CD4-positive, alpha-beta T cell treated with Interleukin-17A for 1 hour (primary cell): ENCODE results near the gene GNPTG.
A peak's percentile ranks its signal among the peaks of the same experiment; 100 is the strongest.

ENCODE experiments used
- DNase-seq: peaks from one replicate; pipeline ENCODE4 v3.0.0-alpha.2; 2020

GNPTG gene

DNA sequence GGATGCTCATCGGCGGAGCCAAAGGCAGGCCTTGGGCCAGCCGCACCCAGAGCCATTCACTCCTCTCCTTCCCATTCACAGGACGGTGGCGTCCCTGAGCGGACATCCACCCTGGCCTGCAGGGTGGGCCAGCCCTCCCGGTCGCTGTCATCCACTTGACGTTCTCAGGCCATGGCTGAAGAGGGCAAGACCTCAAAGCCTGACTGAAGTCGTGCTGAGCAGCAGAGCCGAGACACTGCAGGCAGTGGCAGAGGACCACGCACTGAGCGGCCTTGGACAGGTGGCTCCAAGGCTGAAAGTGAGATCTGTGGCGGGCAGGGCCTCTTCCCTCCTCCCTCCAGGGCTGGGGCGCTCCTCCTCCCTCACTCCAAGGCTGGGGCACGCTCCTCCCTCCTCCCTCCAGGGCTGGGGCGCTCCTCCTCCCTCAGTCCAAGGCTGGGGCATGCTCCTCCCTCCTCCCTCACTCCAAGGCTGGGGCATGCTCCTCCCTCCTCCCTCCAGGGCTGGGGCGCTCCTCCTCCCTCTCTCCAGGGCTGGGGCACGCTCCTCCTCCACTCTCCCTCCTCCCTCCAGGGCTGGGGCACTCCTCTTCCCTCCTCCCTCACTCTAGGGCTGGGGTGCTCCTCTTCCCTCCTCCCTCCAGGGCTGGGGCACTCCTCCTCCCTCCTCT, 24.1 kb downstream of the GNPTG start:
- DNase-seq = no peak

DNA sequence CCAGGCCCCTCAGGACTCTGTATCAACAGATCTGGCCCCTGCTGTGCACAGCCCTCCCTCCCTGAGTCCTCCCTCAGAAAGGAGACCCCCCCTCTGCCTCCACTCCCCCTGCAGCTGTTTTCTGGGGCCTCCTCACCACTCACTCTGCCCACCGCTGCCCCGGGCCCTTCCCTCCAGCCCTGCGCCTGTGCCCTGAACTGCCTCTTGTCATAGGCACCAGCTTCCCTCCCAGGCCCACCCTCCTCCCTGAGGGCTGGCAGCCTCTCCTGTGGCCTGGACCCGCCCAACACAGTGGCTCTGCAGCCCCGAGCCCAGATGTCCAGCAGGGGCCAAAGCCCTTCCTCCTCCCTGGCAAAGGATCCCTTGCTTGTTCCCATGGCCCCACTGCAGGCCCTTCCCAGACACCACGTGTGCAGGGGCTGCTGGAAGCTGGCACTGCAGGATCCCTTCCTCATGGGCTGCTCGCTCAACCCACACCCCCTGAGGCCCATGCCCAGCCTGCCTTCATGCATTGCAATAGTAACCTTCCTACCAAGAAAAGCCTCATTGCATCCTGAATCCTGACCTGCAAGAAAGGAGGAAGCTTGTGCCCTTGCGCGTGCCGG, 25.8 kb downstream of the GNPTG start:
- no peak for DNase-seq

DNA sequence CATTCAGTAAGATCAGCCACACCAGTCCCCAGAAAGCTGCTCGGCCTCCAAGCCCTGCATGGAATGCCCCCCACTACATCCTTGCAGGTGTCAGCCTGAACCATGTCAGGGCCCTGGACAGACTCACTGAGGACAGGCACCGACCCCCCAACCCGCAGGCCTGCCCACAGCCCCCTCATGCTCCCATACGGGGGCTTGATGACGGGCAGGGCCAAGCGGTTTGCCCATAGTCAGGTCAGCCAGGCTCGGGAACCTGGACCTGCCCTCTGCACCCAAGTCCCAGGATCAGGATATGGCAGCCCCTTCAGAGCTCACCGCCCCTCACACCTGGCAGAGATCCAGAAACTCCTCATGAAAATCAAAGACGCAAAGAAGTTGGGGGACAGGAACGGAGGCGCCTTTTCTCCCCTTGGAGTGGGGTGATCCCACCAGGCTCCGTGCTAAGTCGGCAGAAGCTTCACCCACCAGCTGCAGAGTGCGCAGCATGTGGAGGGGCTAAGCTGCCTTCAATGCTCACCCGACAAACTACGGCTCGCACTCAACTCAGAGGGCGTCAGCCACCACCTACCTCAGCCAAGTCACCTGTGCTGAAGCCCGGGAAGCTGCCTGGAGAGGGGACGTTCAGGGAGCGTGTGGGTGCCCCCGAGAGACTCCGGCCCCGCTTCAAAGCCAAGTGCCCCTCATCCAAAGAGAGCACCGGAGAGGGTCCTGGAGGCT, 26.5 kb downstream of the GNPTG start:
- no peak for DNase-seq

DNA sequence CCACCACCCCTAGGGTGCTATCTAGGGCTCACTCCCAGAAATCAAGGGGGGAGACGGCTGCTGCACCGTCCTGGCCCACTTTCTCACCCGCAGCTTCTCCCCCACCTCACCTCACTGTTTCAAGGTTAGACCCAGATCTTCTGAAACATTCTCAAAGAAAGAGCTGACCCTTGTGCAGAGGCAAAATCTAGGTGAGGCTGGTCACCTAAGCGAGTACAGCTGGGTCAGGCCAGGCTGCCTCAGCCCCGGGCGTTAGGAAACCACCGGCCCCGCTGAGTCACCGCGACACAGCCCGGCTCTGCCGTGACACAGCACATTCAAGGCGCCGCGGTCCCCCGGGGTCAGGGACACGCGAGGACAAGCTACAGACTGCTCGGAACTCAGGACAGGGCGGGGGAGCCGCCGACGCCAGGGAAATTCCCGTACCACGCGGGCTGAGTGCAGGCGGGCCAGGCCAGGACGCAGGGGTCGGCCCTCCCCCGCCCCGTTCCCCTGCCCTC, 27.1 kb downstream of the GNPTG start:
- peak; percentile 72 for DNase-seq

DNA sequence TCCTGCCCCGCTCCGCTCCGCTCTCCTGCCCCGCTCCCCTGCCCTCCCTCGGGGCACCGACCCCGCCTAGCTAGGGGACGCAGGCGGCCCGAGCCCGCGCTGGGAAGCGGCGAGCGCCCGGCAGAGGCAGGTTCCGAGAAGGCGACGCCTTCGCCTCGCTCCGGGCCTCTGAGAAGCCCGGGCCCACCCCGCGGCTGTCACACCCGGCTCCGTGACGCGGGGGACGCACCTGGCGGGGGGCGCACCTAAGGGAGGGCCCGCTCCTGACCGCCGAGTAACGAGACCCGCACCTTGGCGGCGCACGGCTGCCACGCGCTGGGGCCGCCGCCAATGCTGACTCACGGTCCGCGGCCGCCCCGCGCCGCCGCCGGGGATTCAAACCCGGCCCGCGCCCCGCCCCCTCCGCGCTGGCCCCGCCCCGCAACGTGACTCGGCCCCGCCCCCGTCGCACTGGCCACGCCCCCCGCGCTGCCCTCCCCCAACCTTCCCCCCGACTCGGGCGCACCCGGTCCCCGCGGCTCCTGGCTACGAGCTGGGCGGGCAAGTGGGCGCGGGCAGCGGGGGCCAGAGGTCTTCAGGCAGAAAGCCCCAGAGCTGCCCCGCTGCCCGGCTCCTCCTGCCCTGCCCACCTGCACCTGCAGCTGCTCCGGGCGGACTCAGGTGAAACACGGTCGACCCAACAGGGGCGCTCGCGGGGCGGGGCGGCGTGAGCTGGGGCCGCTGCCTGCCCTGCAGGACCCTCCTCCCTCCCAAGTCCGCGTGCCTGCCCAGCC, 27.8 kb downstream of the GNPTG start:
- peak; percentile 64 for DNase-seq

DNA sequence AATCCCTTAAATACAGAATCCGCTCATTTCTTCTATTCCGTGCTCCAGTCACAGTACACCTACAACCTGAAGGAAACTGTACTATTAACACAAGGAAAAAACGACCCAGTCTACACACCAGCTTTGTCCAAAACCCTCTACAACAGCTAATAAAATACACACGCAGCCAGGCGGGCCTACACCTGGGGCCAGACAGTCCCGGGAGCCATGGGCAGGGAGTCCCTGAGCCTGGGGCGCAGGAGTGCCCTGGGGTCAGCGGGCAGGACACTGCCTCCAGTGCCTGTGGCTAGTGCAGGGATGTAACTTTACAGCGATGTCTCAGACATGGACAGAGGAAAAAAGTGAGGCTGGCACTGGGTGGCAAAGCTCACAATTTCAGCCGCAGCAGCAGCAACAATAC, 28.5 kb downstream of the GNPTG start:
- no peak for DNase-seq

DNA sequence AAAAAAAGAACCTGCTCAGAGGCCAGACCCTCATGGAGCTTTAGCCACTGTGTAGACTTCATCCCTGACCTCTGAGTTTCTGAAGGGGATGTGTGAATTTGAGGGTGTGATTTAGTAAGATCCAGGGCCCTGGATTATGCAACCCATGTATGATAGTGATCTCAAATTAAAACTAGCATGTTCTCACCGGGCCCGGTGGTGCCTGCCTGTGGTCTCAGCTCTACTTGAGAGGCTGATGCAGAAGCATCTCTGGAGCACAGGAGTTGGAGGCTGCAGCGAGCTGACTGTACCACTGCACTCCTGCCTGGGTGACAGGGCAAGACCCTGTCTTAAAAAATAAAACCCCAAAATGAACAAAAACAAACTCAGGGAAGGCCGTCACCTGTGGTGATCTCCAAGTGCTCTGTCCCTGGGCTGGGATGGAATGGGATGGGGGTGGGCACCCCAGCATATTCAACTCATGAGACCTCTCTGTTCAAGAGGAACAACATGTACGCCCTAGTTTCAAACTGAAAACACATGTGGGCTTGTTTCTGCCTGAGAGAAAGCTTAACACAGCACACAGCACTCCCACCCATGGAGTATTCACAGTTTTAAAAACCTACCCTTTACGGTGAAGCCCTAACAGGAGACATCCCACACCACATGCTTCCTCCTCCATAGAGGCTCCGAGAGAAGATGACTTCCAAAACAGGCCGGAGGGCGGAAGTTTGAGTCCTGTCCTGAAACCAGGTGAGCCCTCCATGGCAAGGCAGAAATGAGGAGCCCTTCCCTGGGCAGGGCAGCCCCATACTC, 30.1 kb downstream of the GNPTG start:
- no peak for DNase-seq

DNA sequence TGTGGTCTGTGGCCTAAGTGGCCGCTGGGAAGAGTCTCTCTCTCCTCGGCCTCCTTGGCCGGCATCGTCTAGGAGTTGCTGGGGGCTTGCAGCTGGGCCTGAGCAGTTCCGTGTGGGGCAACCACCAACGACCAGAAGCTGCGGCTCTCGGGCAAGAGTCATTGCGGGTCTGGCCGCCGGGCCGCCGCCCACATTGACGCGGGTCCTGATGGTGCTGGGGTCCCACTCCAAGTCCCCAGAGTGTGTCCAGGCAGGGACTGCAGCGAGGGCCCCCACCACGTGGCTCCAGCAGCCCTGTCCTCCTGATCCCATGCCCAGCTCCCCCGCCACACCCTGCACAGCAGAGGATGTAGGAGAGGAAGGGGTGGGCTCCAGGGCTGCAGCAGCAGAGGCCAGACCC, 31.8 kb downstream of the GNPTG start:
- DNase-seq = no peak

DNA sequence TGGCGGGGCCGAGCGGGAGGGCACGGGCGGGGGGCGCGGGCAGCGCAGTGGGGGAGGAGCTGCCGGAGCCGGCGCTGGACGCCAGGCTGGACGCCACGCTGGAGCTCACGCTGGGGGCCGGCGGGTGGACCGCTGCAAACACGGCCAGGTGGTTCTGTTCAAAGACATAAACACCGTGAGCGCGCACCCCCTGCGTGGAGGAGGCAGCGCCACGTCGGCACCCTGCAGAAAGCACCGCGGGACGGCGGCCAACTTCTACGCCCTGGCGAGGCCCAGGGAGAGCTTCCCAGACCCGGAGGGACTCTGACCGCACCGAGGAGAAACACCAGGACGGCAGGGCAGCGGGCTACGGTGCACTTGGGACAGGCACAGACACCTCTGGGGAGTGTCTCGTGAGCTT, 33.5 kb downstream of the GNPTG start:
- no peak for DNase-seq

DNA sequence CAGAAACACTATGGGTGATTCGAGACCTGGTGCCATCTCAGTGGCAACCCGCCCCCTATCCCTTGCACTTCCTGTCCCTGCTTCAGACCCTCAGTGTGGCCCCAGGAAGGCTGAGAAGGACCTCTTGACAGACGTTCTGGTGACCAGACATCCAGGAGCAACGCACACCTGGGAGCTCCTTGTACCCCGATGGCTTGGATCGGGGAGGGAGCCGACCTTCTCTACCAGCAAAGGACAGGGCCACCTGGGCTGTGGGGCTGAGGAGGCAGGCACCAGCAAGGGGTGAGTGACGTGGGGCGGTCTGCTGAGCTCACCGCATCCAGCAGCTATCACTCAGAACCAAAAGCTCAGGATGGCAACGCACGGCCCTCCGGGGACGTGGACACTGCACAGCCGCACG, 35.6 kb downstream of the GNPTG start:
- no peak for DNase-seq

DNA sequence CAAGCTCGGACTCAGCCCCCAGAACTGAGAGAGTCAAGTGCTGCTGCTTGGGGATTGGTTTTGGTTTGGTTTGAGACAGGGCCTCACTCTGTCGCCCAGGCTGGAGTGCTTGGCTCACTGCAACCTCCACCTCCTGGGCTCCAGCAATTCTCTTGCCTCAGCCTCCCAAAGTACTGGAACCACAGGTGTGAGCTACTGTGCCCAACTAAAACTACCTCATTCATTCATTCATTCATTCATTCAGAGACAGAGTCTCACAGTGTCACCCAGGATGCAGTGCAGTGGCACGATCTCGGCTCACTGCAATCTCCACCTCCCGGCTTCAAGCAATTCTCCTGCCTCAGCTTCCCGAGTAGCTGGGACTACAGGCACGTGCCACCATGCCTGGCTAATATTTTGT, 38.0 kb downstream of the GNPTG start:
- DNase-seq = no peak

DNA sequence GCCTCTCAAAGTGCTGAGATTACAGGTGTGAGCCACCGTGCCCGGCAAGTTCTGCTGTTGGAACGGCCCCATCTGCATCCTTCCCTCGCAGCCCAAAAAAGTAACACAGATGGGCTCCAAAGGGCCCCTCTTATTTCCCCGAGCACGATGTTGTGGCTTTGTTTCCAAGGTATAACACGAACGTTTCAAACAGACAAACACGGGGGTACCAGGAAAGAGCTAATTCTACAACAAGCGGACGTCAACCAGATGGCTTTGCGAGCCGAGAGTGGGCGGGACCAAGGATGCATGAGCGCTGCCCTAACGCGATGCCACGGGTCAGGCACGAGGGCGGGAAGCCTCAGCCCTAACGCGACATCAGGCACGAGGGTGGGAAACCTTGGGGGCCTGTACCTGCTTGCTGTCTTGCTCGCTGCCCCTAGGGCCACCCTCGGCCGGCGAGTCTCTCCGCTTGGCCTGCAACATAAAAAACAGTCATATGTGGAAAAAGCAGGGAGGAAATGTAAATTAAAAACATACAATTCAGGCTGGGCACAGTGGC, 38.6 kb downstream of the GNPTG start:
- no peak for DNase-seq

DNA sequence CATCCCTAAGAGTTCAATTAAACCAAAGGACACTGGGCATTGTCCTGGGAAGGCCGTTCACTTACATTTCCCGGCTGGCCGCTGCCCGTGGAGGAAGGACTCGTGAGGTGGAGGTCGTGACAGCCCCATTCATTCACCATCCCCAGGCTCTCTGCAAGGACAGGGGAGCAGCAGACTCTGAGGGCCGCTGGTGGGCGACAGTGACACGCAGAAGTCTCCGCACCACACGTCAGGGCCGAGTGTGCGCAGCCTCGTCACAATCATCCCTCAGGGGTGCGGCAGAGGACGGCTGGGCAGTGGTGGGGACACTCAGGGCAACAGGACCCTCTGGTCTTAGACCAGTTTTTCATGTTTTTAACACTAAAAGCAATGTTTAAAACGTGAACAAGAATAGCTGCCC, 41.1 kb downstream of the GNPTG start:
- DNase-seq = no peak

DNA sequence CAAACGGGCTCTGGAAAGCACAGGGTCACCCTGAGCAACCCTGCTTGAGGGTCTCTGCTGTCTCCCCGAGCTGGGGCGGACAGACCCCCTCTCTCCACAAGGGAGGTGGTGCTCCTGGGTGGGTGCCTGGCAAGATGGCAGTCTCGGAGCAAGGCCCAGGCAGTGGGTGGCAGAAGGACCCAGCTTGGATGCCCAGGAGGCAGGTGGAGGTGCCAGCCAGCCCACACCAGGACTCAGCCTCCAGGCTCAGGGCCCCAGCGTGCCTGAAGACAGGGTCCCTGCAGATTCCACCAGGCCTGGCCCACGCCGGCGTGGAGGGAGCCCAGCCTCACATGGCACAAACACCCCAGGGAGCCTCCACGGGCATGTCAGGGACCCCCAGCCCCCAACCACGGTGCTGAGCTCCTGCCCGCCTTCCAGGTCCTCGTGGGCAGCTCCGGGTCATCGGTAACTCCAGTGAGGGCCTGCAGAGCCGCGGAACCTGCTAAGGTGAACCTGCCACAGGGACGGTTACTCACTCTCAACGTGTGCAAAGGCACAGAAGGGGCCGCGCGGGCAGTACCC, 42.0 kb downstream of the GNPTG start:
- DNase-seq = no peak

DNA sequence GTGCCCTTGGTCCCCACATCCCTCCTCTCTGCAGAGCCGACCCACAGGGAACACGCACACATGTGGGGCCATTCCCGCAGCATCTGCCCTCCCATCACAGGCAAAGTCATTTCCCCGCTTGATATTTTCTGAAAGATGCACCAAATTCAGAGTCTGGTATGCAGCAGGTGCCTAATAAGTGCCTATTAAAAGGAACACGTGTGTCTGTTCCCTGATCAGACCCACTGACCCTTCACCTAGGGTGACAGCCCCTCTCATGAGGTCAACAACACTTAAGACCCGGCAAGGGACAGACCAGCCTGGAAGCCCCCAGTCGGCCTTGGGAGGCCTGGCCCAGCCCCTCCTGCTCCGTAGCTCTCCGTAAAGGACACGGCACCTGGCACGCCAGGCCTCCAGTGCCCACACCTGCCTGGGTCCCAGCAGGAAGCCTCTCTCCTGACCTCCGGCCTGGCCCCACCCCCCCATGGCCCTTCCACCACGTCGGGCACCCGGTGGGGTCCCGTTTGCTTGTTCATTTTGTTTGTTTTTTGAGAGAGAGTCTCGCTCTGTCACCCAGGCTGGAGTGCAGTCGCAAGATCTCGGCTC, 42.7 kb downstream of the GNPTG start:
- no peak for DNase-seq

DNA sequence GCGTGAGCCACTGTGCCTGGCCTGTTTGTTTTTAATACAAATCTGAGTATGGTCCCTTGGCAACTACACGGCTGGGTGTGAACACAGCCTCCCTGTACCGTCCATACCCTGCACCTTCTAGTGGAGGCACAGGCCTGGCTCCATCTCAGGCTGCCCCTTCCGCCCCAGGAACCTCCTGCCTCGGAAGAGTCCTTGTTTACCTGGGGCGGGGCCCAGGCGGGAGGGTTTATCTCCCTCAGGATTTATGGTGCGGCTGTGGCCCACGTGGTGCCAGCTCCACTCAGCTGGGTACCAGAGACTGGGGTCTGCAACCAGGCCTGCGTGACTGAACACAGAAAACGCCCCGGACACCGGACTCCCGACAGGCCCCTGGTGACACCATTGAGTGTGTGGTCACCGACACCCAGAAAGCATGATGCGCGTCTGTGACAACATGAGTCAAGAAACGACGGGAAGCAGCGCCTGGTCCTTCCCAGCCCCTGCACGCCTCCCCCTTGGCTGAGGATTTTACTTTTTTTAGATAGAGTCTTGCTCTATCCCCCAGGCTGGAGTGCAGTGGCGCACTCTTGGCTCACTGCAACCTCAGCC, 43.8 kb downstream of the GNPTG start:
- DNase-seq = no peak

DNA sequence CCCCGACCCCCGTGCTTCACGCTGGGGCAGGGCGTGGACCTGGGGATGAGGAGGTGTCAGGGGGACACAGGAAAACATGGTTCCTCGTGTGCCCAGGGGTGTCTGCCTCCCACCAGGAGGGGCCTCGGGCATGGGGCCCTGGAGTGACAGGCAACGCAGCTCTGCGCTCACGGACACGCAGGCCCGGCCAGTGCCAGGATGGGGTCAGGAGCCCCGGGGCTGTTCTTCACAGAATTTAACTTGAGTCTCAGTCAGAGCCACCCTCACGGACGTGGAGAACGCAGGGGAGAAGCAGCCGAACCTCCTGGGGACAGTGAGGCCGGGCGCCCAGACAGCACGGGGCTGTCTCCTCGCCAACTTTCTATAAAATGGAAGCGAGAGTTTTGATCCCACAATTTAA, 46.0 kb downstream of the GNPTG start:
- DNase-seq = no peak

DNA sequence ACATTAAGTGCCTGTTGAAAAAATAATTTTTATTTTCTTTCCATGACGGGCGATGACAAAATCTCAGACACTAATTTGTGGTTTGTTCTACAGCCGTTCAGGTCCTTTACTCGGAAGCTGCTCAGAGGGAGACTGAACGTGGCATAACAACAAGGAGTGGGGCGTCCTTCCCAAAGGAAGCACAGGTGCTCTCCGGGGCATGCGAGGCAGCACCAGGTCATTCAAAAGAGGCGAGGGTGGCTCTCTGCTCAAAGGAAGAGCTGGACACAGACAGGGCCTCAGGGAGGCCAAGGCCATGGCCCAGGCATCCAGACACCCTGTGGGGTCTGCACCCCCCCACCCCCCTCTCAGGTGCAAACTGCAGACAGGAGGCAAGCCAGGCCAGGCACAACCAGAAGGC, 46.6 kb downstream of the GNPTG start:
- DNase-seq = no peak

DNA sequence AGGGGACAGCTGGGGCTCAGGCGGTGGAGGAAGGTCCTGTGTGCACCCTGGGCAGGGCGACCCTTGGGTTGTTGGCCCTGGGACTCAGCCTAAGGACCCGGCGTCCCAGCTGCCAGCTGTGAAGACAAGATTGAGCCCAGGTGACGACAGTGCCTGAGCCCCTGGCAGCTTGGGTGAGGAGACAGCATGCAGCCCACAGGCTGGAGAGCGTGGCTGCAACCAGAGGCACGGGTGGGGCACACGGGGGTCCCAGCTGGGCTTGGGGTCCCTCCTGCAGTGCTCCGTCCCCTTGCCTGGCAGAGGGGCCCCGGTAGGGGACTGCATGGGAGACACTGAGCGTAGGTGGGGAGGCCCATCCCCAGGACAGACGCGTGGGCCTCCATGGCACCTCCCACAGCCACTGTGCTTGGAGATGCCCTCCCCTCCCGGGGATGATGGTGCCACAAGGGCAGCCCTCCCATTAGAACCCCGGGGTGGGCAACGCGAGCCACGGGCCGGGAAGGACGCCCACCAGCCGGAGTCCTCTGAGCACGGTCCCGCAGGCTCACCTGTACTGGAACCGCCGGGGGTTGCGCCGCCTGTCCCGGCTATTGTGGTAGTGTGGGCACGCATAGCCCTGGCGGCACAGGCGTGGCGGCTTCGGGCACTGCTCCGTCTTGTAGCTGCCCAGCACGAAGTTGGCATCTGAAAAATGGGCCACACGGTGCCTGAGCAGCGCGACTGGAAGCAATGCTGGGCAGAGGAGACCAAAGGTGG, 47.3 kb downstream of the GNPTG start:
- DNase-seq = no peak

DNA sequence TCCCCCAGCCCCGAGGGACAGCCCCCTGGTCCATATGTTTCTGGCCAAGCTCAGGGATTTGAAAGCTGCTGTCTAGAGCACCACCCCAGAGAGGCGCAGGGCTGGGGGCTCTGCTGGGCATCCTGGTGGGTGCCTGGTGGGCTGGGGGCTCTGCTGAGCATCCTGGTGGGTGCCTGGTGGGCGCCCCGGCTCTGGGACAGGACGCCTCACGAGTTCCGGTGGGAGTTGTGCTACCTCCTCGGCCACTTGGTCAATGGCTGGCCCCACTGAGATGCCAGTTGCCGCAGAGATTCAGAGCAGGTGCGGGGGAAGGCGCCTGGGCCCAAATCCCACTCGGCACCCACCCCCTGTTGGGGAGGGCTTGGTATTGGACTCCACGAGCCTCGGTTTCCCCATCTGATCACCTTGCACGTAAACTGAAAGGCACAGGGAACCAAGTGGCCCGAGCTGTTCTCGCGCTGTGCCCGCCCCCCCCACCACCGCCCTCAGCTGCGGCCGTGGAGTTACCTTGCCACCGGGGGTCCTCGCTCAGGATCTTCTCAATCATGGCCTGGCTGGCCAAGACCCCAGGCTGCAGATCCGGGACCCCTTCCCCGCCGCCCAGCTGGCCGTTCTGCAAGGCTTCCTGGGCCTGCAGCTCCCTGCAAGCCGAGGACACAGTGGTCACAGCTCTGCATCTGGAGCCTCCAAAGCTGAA, 49.5 kb downstream of the GNPTG start:
- DNase-seq = no peak
